GOT3 (cell line): Measurements from ENCODE around the gene PPP2CA.

Experiments
- DNase-seq: peaks from one replicate; lab custom pipeline; 2025; ENCODE audit warnings: mixed read lengths; lab: John Stamatoyannopoulos, UW

The PPP2CA gene

GRCh38 chr5:134148316-134148715, 77.6 kb downstream of the PPP2CA start:
- DNase-seq: no peak

GRCh38 chr5:134146651-134147518, 79.0 kb downstream of the PPP2CA start:
- DNase-seq: no peak

GRCh38 chr5:134145779-134146581, 79.9 kb downstream of the PPP2CA start:
- DNase-seq: no peak

- no peak for DNase-seq
Observed at GRCh38 chr5:134145041-134145757, 80.7 kb downstream of the PPP2CA start.
